Measurements from ENCODE around the gene PDE3B. TPM values are rescaled to one million over a fixed set of nuclear protein-coding genes. Genes with fewer than 3 reads are reported as not detected.

The PDE3B gene
- total and polyA plus RNA-seq, 9 of the 15 experiments (the other 6 are each of a cell fraction or from before 2014, with no cell fraction given) = 2.3 to 22.5 (median 12.2) TPM

DNA sequence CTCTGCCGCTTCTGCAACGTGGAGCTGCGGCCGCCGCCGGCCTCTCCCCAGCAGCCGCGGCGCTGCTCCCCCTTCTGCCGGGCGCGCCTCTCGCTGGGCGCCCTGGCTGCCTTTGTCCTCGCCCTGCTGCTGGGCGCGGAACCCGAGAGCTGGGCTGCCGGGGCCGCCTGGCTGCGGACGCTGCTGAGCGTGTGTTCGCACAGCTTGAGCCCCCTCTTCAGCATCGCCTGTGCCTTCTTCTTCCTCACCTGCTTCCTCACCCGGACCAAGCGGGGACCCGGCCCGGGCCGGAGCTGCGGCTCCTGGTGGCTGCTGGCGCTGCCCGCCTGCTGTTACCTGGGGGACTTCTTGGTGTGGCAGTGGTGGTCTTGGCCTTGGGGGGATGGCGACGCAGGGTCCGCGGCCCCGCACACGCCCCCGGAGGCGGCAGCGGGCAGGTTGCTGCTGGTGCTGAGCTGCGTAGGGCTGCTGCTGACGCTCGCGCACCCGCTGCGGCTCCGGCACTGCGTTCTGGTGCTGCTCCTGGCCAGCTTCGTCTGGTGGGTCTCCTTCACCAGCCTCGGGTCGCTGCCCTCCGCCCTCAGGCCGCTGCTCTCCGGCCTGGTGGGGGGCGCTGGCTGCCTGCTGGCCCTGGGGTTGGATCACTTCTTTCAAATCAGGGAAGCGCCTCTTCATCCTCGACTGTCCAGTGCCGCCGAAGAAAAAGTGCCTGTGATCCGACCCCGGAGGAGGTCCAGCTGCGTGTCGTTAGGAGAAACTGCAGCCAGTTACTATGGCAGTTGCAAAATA, 816 bp downstream of the PDE3B start (continued):
- TF ChIP-seq, protein P1, sequence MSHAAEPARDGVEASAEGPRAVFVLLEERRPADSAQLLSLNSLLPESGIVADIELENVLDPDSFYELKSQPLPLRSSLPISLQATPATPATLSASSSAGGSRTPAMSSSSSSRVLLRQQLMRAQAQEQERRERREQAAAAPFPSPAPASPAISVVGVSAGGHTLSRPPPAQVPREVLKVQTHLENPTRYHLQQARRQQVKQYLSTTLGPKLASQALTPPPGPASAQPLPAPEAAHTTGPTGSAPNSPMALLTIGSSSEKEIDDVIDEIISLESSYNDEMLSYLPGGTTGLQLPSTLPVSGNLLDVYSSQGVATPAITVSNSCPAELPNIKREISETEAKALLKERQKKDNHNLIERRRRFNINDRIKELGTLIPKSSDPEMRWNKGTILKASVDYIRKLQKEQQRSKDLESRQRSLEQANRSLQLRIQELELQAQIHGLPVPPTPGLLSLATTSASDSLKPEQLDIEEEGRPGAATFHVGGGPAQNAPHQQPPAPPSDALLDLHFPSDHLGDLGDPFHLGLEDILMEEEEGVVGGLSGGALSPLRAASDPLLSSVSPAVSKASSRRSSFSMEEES (CRISPR knock-in tag; IDR thresholded peaks at IDR 0.05) = no peak
- TF ChIP-seq, protein P2, sequence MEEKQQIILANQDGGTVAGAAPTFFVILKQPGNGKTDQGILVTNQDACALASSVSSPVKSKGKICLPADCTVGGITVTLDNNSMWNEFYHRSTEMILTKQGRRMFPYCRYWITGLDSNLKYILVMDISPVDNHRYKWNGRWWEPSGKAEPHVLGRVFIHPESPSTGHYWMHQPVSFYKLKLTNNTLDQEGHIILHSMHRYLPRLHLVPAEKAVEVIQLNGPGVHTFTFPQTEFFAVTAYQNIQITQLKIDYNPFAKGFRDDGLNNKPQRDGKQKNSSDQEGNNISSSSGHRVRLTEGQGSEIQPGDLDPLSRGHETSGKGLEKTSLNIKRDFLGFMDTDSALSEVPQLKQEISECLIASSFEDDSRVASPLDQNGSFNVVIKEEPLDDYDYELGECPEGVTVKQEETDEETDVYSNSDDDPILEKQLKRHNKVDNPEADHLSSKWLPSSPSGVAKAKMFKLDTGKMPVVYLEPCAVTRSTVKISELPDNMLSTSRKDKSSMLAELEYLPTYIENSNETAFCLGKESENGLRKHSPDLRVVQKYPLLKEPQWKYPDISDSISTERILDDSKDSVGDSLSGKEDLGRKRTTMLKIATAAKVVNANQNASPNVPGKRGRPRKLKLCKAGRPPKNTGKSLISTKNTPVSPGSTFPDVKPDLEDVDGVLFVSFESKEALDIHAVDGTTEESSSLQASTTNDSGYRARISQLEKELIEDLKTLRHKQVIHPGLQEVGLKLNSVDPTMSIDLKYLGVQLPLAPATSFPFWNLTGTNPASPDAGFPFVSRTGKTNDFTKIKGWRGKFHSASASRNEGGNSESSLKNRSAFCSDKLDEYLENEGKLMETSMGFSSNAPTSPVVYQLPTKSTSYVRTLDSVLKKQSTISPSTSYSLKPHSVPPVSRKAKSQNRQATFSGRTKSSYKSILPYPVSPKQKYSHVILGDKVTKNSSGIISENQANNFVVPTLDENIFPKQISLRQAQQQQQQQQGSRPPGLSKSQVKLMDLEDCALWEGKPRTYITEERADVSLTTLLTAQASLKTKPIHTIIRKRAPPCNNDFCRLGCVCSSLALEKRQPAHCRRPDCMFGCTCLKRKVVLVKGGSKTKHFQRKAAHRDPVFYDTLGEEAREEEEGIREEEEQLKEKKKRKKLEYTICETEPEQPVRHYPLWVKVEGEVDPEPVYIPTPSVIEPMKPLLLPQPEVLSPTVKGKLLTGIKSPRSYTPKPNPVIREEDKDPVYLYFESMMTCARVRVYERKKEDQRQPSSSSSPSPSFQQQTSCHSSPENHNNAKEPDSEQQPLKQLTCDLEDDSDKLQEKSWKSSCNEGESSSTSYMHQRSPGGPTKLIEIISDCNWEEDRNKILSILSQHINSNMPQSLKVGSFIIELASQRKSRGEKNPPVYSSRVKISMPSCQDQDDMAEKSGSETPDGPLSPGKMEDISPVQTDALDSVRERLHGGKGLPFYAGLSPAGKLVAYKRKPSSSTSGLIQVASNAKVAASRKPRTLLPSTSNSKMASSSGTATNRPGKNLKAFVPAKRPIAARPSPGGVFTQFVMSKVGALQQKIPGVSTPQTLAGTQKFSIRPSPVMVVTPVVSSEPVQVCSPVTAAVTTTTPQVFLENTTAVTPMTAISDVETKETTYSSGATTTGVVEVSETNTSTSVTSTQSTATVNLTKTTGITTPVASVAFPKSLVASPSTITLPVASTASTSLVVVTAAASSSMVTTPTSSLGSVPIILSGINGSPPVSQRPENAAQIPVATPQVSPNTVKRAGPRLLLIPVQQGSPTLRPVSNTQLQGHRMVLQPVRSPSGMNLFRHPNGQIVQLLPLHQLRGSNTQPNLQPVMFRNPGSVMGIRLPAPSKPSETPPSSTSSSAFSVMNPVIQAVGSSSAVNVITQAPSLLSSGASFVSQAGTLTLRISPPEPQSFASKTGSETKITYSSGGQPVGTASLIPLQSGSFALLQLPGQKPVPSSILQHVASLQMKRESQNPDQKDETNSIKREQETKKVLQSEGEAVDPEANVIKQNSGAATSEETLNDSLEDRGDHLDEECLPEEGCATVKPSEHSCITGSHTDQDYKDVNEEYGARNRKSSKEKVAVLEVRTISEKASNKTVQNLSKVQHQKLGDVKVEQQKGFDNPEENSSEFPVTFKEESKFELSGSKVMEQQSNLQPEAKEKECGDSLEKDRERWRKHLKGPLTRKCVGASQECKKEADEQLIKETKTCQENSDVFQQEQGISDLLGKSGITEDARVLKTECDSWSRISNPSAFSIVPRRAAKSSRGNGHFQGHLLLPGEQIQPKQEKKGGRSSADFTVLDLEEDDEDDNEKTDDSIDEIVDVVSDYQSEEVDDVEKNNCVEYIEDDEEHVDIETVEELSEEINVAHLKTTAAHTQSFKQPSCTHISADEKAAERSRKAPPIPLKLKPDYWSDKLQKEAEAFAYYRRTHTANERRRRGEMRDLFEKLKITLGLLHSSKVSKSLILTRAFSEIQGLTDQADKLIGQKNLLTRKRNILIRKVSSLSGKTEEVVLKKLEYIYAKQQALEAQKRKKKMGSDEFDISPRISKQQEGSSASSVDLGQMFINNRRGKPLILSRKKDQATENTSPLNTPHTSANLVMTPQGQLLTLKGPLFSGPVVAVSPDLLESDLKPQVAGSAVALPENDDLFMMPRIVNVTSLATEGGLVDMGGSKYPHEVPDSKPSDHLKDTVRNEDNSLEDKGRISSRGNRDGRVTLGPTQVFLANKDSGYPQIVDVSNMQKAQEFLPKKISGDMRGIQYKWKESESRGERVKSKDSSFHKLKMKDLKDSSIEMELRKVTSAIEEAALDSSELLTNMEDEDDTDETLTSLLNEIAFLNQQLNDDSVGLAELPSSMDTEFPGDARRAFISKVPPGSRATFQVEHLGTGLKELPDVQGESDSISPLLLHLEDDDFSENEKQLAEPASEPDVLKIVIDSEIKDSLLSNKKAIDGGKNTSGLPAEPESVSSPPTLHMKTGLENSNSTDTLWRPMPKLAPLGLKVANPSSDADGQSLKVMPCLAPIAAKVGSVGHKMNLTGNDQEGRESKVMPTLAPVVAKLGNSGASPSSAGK (IDR thresholded peaks at IDR 0.05) = peak; percentile 4; the same call in 1 of the 2 replicates
- TF ChIP-seq, protein P3, sequence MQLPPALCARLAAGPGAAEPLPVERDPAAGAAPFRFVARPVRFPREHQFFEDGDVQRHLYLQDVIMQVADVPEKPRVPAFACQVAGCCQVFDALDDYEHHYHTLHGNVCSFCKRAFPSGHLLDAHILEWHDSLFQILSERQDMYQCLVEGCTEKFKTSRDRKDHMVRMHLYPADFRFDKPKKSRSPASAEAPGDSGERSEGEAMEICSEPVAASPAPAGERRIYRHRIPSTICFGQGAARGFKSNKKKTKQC (CRISPR knock-in tag; IDR thresholded peaks at IDR 0.05) = no peak
- TF ChIP-seq DACH1 (IDR thresholded peaks at IDR 0.05; ENCODE audit: partially characterized antibody) (no peak), MYC (IDR thresholded peaks at IDR 0.05; ENCODE audit: low read depth, low read length) (no peak), MYC (CRISPR knock-in tag; IDR thresholded peaks at IDR 0.05; ENCODE audit: borderline replicate concordance, low read depth) (no peak), FOXA3 (CRISPR knock-in tag; conservative IDR thresholded peaks at IDR 0.05 in 1 of 2, IDR thresholded peaks at IDR 0.05 in 1 of 2) (no peak), SAP30 (IDR thresholded peaks at IDR 0.05; ENCODE audit: borderline replicate concordance, insufficient read depth, low read depth, low read length, poor library complexity, severe bottlenecking) (peak; percentile 28), SRSF7 (optimal IDR thresholded peaks at IDR 0.05; ENCODE audit: low read depth, low read length) (no peak), NCOR1 (IDR thresholded peaks at IDR 0.05) (no peak)
- TF ChIP-seq, protein P4, sequence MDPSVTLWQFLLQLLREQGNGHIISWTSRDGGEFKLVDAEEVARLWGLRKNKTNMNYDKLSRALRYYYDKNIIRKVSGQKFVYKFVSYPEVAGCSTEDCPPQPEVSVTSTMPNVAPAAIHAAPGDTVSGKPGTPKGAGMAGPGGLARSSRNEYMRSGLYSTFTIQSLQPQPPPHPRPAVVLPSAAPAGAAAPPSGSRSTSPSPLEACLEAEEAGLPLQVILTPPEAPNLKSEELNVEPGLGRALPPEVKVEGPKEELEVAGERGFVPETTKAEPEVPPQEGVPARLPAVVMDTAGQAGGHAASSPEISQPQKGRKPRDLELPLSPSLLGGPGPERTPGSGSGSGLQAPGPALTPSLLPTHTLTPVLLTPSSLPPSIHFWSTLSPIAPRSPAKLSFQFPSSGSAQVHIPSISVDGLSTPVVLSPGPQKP (CRISPR knock-in tag; IDR thresholded peaks at IDR 0.05) = no peak

Measured in K562 (cell line).